Measurements from ENCODE around the gene PHYHD1.
"Not testable (repeated sequence)": the region's sequence is repeated elsewhere in the genome, so short reads cannot be mapped to it uniquely, and the experiment has no call there.

The PHYHD1 gene

GRCh38 chr9:128927731-128928411 is 7.1 kb downstream of the PHYHD1 start:
- DNase-seq = peak; percentile 62

- no peak for DNase-seq
Observed at GRCh38 chr9:128928624-128929023, 7.8 kb downstream of the PHYHD1 start.

GRCh38 chr9:128929560-128929959 is 8.8 kb downstream of the PHYHD1 start:
- no peak for DNase-seq

- no peak for DNase-seq
Observed at GRCh38 chr9:128933731-128934130, 12.9 kb downstream of the PHYHD1 start.

GRCh38 chr9:128936171-128936865 is 15.5 kb downstream of the PHYHD1 start:
- no peak for DNase-seq

- no peak for DNase-seq
Observed at GRCh38 chr9:128937310-128938165, 16.8 kb downstream of the PHYHD1 start.

- no peak for DNase-seq
Observed at GRCh38 chr9:128940271-128940921, 19.6 kb downstream of the PHYHD1 start.

- DNase-seq = no peak
Observed at GRCh38 chr9:128940946-128941755, 20.4 kb downstream of the PHYHD1 start.

GRCh38 chr9:128943832-128944620 is 23.2 kb downstream of the PHYHD1 start:
- no peak for DNase-seq

- DNase-seq = not testable (repeated sequence)
Observed at GRCh38 chr9:128944966-128945365, 24.2 kb downstream of the PHYHD1 start.

GRCh38 chr9:128945798-128946501 is 25.2 kb downstream of the PHYHD1 start:
- no peak for DNase-seq

- no peak for DNase-seq
Observed at GRCh38 chr9:128946571-128947276, 25.9 kb downstream of the PHYHD1 start.

- no peak for DNase-seq
Observed at GRCh38 chr9:128947277-128947526, 26.4 kb downstream of the PHYHD1 start.

- peak; percentile 98 for DNase-seq
Observed at GRCh38 chr9:128947527-128948301, 26.9 kb downstream of the PHYHD1 start, which contains the start of the genes DOLK and NUP188. DOLK (minus strand) TSS chr9:128947603; CDS start chr9:128947303, 300 bp downstream. NUP188 (plus strand) TSS chr9:128947699; CDS start chr9:128947720, 21 bp downstream.

GRCh38 chr9:128961403-128961802 is 40.6 kb downstream of the PHYHD1 start:
- not testable (repeated sequence) for DNase-seq

- no peak for DNase-seq
Observed at GRCh38 chr9:128969491-128969890, 48.7 kb downstream of the PHYHD1 start.

GRCh38 chr9:128972956-128973355 is 52.2 kb downstream of the PHYHD1 start:
- DNase-seq = no peak

- no peak for DNase-seq
Observed at GRCh38 chr9:128979111-128979510, 58.3 kb downstream of the PHYHD1 start.

- DNase-seq = no peak
Observed at GRCh38 chr9:128983536-128983935, 62.8 kb downstream of the PHYHD1 start.
